SIG-M5 (cell line): Measurements from ENCODE around the gene CYP51A1.
"Not testable (repeated sequence)": the region's sequence is repeated elsewhere in the genome, so short reads cannot be mapped to it uniquely, and the experiment has no call there.

ENCODE experiments used
- DNase-seq: peaks from one replicate; lab custom pipeline; 2025; lab: John Stamatoyannopoulos, UW

Gene CYP51A1

DNA sequence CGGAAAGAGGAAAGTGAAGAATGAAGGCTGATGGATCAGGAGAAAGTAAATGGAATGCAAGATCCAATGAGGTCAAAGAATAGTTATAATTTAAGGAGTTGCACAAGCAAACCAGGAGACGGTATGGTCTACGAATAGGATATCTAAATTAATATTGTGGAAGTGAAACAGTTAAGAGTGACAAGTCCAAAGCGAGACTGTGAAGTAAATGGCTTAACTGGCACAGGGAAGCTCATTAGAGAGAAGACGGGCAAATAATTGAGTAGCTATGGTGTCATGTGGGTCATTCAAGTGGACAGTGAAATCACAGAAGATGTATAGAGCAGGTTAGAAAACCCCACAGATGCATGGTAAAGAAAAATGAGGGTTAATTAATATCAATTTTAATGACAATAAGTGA lies 3.2 kb downstream of the CYP51A1 start:
- DNase-seq: no peak

- no peak for DNase-seq
Observed at GRCh38 chr7:92121681-92122080, 12.6 kb downstream of the CYP51A1 start.

GRCh38 chr7:92119213-92119759 lies 15.0 kb downstream of the CYP51A1 start:
- DNase-seq: no peak

- DNase-seq: no peak
Observed at GRCh38 chr7:92116949-92117348, 17.3 kb downstream of the CYP51A1 start.

DNA sequence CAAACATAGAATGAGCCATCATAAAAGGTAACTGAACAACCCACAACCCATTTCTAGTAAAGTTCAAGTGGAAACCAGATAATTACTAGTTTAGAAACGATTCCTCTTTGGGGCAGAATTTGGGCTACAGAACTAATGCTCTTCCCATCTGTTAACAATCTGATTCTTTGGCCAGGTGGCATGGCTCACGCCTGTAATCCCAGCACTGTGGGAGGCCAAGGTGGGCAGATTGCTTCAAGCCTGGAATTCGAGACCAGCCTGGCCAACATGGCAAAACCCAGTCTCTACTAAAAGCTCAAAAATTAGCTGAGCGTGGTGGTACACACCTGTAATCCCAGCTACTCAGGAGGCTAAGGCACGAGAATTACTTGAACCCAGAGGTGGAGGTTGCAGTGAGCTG lies 18.5 kb downstream of the CYP51A1 start:
- DNase-seq: no peak

DNA sequence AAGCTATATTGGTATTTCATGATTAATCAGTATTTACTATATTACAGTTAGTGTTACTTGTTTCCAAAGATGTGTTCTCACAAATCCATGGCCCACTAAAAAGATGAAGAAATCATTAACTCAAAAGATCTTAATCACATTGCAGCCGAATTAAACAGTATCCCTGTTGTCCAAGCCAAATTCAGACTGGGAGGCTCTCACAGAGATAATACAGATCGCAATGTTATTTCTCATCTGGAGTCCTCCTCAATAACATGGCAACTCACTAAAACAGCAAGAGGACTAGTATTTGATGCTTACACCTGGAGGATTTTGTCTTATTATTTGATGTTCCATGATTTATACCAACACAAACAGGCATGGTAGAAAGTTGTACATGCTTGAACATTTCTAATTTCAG lies 23.4 kb downstream of the CYP51A1 start:
- DNase-seq: no peak

GRCh38 chr7:92108821-92109220 lies 25.5 kb downstream of the CYP51A1 start:
- DNase-seq: no peak

DNA sequence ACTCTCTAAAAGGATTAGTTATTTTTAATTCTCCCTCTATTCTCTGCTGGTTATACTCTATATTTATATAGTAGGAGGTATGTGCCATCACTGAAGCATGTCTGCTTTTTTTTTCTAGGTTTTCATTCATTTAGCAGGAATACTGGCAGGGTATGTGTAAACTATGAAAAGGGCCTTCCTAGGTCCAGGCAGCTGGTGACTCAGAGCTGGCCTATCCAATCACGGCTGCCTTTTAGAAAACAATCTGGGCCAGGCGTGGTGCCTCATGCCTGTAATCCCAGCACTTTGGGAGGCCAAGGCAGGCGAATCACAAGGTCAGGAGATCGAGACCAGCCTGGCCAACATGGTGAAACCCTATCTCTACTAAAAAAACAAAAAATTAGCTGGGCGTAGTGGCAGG lies 31.4 kb downstream of the CYP51A1 start:
- DNase-seq: not testable (repeated sequence)

- no peak for DNase-seq
Observed at GRCh38 chr7:92100534-92100933, 33.7 kb downstream of the CYP51A1 start.

- DNase-seq: no peak
Observed at GRCh38 chr7:92095380-92095779, 38.9 kb downstream of the CYP51A1 start.

- no peak for DNase-seq
Observed at GRCh38 chr7:92092210-92092609, 42.1 kb downstream of the CYP51A1 start.

GRCh38 chr7:92088266-92088665 lies 46.0 kb downstream of the CYP51A1 start:
- no peak for DNase-seq

DNA sequence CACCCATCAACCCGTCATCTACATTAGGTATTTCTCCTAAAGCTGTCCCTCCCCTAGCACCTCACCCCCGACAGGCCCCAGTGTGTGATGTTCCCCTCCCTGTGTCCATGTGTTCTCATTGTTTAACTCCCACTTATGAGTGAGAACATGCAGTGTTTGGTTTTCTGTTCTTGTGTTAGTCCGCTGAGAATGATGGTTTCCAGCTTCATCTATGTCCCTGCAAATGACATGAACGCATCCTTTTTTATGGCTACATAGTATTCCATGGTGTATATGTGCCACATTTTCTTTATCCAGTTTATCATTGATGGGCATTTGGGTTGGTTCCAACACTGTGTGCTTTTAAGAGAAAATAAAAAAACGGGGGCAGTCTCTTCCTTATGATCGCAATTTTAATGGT lies 50.4 kb downstream of the CYP51A1 start:
- not testable (repeated sequence) for DNase-seq

GRCh38 chr7:92076509-92076908 lies 57.8 kb downstream of the CYP51A1 start:
- no peak for DNase-seq

- DNase-seq: no peak
Observed at GRCh38 chr7:92075455-92076158, 58.7 kb downstream of the CYP51A1 start.

GRCh38 chr7:92072708-92073107 lies 61.6 kb downstream of the CYP51A1 start:
- DNase-seq: no peak

DNA sequence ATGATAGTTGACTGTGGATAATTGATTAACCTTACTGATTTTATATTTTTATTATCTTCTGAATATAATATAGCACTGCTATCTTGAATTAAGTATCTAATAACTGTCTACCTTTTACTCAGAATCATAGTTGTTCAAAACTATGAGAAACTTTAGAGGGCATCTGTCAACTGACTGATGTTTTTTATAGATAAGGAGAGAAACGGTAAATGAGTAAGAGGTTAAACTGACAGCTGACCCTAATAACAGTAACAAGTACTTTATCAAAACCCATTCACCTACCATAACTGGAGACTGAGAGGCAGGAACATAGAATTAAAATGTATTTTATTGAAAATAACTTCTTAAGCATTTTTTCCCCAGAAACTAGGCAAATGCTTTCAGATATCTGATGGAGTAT lies 62.2 kb downstream of the CYP51A1 start:
- no peak for DNase-seq

DNA sequence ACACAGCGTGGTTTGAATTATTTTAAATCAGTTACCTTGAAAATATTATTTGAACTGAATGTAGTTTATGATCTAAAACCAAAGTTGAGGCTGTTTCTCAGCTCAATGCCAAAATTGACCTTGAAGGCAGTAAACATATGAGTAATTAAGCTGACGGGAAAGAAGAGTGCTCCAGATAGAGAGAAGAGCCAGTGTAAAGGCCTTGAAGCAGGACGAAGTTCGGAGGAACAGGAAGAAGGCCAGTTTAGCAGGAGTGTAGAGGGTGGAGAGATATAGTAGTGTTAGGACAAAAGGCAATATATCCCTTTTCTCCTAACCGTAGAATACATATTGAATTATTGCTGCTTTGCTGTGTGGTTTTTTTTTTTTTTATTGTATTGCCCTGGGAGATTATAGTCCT lies 63.2 kb downstream of the CYP51A1 start:
- no peak for DNase-seq

DNA sequence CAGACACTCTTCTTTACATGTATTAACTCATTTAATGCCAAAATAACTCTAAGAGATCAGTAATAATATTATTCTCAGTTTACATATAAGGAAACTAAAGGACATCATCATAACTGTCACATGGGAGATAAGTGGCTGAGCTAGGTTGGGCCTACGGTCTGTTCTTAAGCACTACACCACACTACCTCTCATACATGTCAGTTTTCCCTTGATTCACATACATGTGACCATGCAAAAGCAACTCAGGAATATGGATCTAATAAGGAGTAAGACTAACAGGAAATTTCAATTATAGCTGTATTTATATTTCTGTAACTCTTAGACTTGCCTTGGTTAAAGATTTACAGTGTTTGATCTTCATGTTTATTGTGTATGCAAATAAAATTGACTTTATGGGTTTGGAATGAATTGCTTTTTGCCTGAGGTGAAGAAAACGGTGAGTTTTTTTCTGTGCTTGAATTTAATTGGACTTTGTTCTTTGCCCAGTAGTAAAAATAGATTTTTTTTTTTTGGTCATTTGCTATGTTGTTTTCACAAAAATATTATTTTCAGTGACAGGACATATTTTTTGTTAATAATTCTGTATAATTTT lies 69.7 kb downstream of the CYP51A1 start:
- DNase-seq: no peak
